Measurements from ENCODE around the gene UGGT1. TPM values are rescaled to one million over a fixed set of nuclear protein-coding genes. Genes with fewer than 3 reads are reported as not detected.

Gene UGGT1
- total RNA-seq, 1 donor from 2014 or later, result 68.0 TPM

GRCh38 chr2:128103407-128103806, 12.4 kb downstream of the UGGT1 start:
- DNase-seq (ENCODE audit: low read depth) (no peak), FAIRE-seq (no peak)
- no peak overlapping the region for H3K4me3 ChIP-seq (ENCODE audit: insufficient read depth, low read depth, low read length)
- no peaks in the 10 kb centered on the region for H3K4me1 ChIP-seq (ENCODE audit: insufficient read depth, low read length)
- H3K27ac ChIP-seq (ENCODE audit: low read depth, low read length), result no peak overlapping the region
- H3K36me3 Mint-ChIP-seq (ENCODE audit: low read depth, unreplicated experiment), result peaks cover 1% of the 10 kb centered on the region
- no peaks in the 10 kb centered on the region for H3K27me3 ChIP-seq (ENCODE audit: insufficient read depth, low read length)
- H3K9me3 ChIP-seq (ENCODE audit: insufficient read depth, low read depth, low read length), result no peaks in the 10 kb centered on the region
- H3K4me2 ChIP-seq (ENCODE audit: low read length), result no peak overlapping the region
- no peaks in the 10 kb centered on the region for H3K4me1 Mint-ChIP-seq (ENCODE audit: low read depth, unreplicated experiment)
- TF ChIP-seq EZH2 (IDR thresholded peaks at IDR 0.05; ENCODE audit: insufficient read depth, low read length) (no peak), CTCF (IDR thresholded peaks at IDR 0.05; ENCODE audit: insufficient read depth, low read depth, low read length) (no peak)
- no peak overlapping the region for H3K9ac ChIP-seq (ENCODE audit: low read length)
- no peak overlapping the region for H3K4me3 Mint-ChIP-seq (ENCODE audit: unreplicated experiment)
- peaks cover 20% of the 10 kb centered on the region for H3K36me3 ChIP-seq (ENCODE audit: insufficient read depth, low read length)
- H2AFZ ChIP-seq (ENCODE audit: low read depth, low read length), result no peak overlapping the region
- peaks cover 51% of the 10 kb centered on the region for H3K79me2 ChIP-seq (ENCODE audit: insufficient read depth, low read length)
- H4K20me1 ChIP-seq (ENCODE audit: insufficient read depth, low read length), result peaks cover 6% of the 10 kb centered on the region
- H3K9me3 Mint-ChIP-seq (ENCODE audit: unreplicated experiment), result no peaks in the 10 kb centered on the region
- no peaks in the 10 kb centered on the region for H3K27me3 Mint-ChIP-seq (ENCODE audit: low read depth, unreplicated experiment)
- no peak overlapping the region for H3K27ac Mint-ChIP-seq (ENCODE audit: unreplicated experiment)

- FAIRE-seq (no peak), DNase-seq (ENCODE audit: low read depth) (no peak)
- Histone ChIP-seq H4K20me1 (ENCODE audit: insufficient read depth, low read length) (peaks cover 6% of the 10 kb centered on the region), H2AFZ (ENCODE audit: low read depth, low read length) (no peak overlapping the region), H3K9ac (ENCODE audit: low read length) (no peak overlapping the region), H3K4me2 (ENCODE audit: low read length) (no peak overlapping the region), H3K27ac (ENCODE audit: low read depth, low read length) (no peak overlapping the region), H3K9me3 (ENCODE audit: insufficient read depth, low read depth, low read length) (no peaks in the 10 kb centered on the region), H3K79me2 (ENCODE audit: insufficient read depth, low read length) (peaks cover 37% of the 10 kb centered on the region), H3K4me3 (ENCODE audit: insufficient read depth, low read depth, low read length) (no peak overlapping the region), H3K4me1 (ENCODE audit: insufficient read depth, low read length) (no peaks in the 10 kb centered on the region), H3K36me3 (ENCODE audit: insufficient read depth, low read length) (peaks cover 21% of the 10 kb centered on the region), H3K27me3 (ENCODE audit: insufficient read depth, low read length) (no peaks in the 10 kb centered on the region)
- Mint-ChIP-seq H3K27ac (ENCODE audit: unreplicated experiment) (no peak overlapping the region), H3K36me3 (ENCODE audit: low read depth, unreplicated experiment) (no peaks in the 10 kb centered on the region), H3K4me3 (ENCODE audit: unreplicated experiment) (no peak overlapping the region), H3K4me1 (ENCODE audit: low read depth, unreplicated experiment) (no peaks in the 10 kb centered on the region), H3K9me3 (ENCODE audit: unreplicated experiment) (no peaks in the 10 kb centered on the region), H3K27me3 (ENCODE audit: low read depth, unreplicated experiment) (no peaks in the 10 kb centered on the region)
- no peak for TF ChIP-seq EZH2 (IDR thresholded peaks at IDR 0.05; ENCODE audit: insufficient read depth, low read length)
- TF ChIP-seq CTCF (IDR thresholded peaks at IDR 0.05; ENCODE audit: insufficient read depth, low read depth, low read length), result no peak
Measured at GRCh38 chr2:128105072-128105471, 14.1 kb downstream of the UGGT1 start.

GRCh38 chr2:128108166-128108565, 17.2 kb downstream of the UGGT1 start:
- FAIRE-seq, result no peak
- H3K36me3 Mint-ChIP-seq (ENCODE audit: low read depth, unreplicated experiment), result no peaks in the 10 kb centered on the region
- DNase-seq (ENCODE audit: low read depth), result no peak
- H3K4me3 Mint-ChIP-seq (ENCODE audit: unreplicated experiment), result no peak overlapping the region
- no peaks in the 10 kb centered on the region for H3K9me3 ChIP-seq (ENCODE audit: insufficient read depth, low read depth, low read length)
- no peak overlapping the region for H3K27ac Mint-ChIP-seq (ENCODE audit: unreplicated experiment)
- H3K27me3 Mint-ChIP-seq (ENCODE audit: low read depth, unreplicated experiment), result no peaks in the 10 kb centered on the region
- TF ChIP-seq EZH2 (IDR thresholded peaks at IDR 0.05; ENCODE audit: insufficient read depth, low read length) (no peak), CTCF (IDR thresholded peaks at IDR 0.05; ENCODE audit: insufficient read depth, low read depth, low read length) (no peak)
- H3K36me3 ChIP-seq (ENCODE audit: insufficient read depth, low read length), result peaks cover 26% of the 10 kb centered on the region
- no peak overlapping the region for H3K9ac ChIP-seq (ENCODE audit: low read length)
- H3K4me1 ChIP-seq (ENCODE audit: insufficient read depth, low read length), result no peaks in the 10 kb centered on the region
- H3K4me1 Mint-ChIP-seq (ENCODE audit: low read depth, unreplicated experiment), result no peaks in the 10 kb centered on the region
- H3K27ac ChIP-seq (ENCODE audit: low read depth, low read length), result no peak overlapping the region
- peaks cover 13% of the 10 kb centered on the region for H3K79me2 ChIP-seq (ENCODE audit: insufficient read depth, low read length)
- H3K27me3 ChIP-seq (ENCODE audit: insufficient read depth, low read length), result no peaks in the 10 kb centered on the region
- H3K9me3 Mint-ChIP-seq (ENCODE audit: unreplicated experiment), result no peaks in the 10 kb centered on the region
- no peak overlapping the region for H2AFZ ChIP-seq (ENCODE audit: low read depth, low read length)
- H3K4me3 ChIP-seq (ENCODE audit: insufficient read depth, low read depth, low read length), result no peak overlapping the region
- H3K4me2 ChIP-seq (ENCODE audit: low read length), result no peak overlapping the region
- H4K20me1 ChIP-seq (ENCODE audit: insufficient read depth, low read length), result peaks cover 2% of the 10 kb centered on the region
